Activated naive CD4-positive, alpha-beta T cell treated with Interleukin-2 at 50 U/mL for 16 hours (primary cell): ENCODE measurements around the gene SLC47A1.
A peak's percentile ranks its signal among the peaks of the same experiment; 100 is the strongest.
"Not testable (repeated sequence)": the region's sequence is repeated elsewhere in the genome, so short reads cannot be mapped to it uniquely, and the experiment has no call there.

Source experiments
- DNase-seq: peaks from one replicate; pipeline ENCODE4 v3.0.0-alpha.2; 2020

The SLC47A1 gene

DNA sequence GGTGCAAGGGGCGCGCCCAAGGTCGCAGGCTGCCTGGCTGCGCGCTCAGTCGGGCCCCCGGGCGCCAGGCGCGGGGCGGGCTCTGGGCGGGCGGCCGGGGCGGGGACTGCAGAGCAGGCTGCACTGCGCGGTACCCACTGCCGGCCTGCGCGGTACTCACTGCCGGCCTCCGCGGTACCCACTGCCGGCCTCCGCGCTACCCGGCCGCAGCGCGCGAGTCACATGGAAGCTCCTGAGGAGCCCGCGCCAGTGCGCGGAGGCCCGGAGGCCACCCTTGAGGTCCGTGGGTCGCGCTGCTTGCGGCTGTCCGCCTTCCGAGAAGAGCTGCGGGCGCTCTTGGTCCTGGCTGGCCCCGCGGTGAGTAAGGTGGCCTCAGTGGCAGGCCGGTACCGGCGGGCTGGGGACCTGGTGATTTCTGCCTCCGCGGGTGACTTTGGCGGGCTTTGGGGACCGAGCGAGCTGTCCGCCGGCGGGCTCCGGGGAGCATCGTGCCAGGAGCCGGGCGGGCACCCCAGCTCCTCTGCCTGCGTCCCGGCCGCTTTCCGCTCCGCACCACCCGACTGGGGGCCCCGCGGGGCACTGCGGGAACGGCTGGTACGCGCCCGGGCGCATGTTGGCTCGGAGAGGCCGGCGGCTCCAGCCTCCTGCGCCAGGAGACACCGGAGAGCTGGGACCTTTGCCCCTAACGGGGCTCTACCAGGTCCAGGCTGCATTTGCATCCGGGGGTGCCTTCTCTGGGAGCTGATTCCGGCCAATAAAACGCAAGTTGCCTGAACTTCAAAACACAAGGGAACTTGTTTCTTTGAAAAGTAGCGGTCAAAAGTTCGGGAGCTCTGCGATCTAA is at the start of gene SLC47A1:
SLC47A1 (plus strand) TSS at position 137 of the 844 bp plus-strand sequence; CDS start at position 223, 86 bp downstream.
- no peak for DNase-seq

DNA sequence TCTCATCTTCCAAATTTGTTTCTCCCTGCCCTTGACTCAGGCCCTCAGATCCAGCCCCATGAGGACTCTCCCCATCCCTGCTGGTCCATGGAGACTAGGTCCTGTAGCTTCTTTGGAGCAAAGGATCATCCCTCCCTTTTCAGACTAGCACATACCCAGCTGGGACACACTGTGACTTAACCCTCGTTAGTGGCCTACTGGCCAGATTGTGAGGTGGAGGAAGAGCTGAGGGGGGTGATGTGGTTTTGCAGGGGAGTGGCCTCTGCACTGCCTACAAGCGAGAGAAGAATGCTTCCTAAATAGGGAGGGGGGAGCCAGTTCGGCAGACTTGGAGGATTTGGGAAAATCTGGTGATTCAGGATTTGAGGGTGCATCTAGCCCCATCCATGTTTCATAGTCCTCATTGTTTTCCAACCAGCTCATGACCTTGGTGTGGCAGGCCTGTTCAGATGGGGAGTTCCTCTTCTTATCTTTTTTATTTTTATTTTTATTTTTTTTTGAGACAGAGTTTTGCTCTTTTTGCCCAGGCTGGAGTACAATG is 47.8 kb upstream of the SLC47A1 start:
- no peak for DNase-seq

- no peak for DNase-seq
Measured at GRCh38 chr17:19486351-19487023, 47.2 kb upstream of the SLC47A1 start.

- DNase-seq: no peak
Measured at GRCh38 chr17:19487024-19487600, 46.5 kb upstream of the SLC47A1 start.

DNA sequence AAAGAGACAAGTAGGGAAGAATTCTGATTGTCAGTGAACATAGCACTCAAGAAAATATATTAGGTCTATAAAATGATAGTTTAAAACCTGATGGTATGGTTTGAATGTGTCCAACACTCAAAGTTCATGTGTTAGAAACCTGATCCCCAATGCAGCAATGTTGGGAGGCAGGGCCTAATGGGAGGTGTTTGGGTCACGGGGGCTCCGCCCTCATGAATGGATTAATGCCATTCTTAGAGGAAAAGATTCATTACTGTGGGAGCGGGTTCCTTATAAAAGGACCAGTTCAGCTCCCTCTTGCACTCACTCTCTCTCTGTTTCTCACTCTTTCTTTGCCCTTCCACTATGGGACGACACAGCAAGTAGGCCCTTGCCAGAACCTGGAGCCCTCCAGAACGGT is 41.5 kb upstream of the SLC47A1 start:
- DNase-seq: no peak

DNA sequence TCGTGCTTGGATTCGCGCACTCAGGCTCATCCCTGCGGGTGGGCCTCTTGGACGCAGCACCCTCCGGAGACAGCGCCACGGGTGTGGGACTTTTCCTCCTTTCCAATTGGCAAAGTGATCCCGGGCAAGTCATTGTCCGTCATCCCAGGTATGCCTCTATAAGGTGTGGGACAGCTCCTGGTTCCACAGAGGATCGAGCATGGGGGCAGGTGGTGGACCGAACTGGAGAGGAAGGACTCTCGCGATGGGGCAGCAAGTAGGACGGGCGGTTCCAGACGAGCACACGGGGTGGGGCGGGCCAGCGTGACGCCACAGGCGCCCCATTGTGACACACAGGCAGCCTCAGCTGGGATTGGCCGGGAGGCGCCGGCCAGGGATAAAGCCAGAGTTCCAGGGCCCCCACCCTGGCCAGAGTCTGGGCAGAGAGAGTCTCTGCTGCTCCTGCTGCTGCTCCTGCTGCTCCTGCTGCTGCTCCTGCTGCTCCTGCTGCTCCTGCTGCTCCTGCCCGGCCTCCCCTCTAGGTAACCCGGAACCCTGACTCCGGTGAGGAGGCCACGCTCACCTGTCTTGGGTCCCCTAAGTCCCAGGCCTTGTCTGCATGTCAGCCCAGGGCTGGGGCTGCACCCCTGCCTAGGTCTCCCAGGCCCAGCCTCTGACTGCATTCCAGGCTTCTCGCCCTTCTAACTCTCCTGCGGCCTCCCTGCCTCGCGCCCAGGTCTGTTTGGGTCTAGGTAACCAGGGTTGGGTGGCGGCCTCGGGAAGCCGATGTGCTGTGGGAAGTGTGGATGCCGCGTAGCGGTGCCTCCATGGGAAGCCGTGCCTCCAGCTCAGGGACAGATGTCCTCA is 38.5 kb upstream of the SLC47A1 start:
- no peak for DNase-seq

DNA sequence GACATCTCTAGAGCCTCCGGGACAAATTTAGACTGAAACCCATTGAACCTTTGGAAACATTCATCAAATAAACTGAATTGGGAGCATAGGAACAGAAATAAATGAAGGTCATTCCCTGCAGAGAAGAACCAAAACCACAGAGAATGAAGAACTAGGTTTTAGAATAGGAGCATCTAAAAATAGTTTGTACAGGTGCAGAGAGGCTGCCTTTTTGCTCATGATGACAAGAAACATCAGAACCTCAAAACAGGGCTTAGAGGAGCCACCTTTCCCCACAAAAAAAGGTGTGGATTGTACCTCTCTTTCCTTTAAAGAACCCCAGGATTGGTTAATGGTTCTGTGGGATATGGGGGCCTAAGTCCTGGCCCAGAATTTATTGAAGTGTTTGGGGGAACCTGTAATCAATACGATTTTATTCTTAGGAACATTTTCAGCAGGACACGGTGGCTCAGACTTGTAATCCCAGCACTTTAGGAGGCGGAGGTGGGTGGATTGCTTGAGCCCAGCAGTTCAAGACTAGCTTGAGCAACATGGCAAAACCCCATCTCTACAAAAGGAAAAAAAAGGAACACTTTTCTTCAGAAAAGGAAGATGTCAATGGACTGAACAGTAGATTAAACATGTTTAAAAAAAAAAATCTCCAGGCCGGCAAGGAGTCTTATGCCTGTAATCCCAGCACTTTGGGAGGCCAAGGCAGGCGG is 37.7 kb upstream of the SLC47A1 start:
- DNase-seq: no peak

- no peak for DNase-seq
Measured at GRCh38 chr17:19497624-19498023, 36.0 kb upstream of the SLC47A1 start.

DNA sequence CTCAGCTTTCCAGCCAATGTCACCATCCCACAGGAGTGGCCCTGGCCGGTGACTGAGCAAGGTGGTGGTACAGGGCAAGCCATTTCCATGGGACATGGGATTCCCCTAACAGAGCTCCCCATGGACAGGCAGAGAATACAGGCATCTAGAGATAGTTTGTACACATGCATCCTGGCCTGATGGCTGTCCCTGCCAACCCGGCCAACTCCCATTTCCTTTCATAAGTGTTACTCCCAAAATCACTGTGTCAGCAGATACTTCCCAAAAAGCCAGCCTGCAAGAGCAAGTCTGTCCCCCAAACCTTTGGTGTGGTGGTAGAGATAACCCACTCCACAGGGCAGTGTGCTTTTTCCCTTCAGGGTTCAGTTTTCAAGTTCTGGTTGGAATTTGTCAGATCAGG is 32.4 kb upstream of the SLC47A1 start:
- no peak for DNase-seq

- peak; percentile 56 for DNase-seq
Measured at GRCh38 chr17:19502517-19502916, 31.1 kb upstream of the SLC47A1 start.

DNA sequence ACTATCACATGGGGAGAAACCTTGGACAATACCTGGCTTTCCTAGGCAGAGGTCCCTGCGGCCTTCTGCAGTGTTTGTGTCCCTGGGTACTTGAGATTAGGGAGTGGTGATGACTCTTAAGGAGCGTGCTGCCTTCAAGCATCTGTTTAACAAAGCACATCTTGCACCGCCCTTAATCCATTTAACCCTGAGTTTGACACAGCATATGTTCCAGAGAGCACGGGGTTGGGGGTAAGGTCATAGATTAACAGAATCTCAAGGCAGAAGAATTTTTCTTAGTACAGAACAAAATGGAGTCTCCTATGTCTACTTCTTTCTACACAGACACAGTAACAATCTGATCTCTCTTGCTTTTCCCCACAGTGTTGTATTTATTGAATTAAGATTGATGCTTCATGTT is 28.1 kb upstream of the SLC47A1 start:
- not testable (repeated sequence) for DNase-seq

GRCh38 chr17:19507775-19508576 is 25.7 kb upstream of the SLC47A1 start:
- peak; percentile 86 for DNase-seq

DNA sequence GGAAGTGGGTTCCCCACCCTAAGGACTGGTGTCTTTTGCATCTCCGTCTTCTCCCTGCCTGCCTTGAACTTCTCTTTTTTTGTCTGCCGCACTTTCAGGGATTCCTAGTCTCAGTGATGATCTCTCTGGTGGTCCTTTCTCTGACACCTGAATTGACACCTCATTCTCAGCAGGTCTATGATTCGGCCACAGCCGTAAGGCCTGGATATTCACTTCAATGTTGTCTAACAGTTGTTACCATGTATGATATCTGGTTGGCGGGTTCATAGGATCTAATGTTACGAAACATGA is 25.1 kb upstream of the SLC47A1 start:
- DNase-seq: no peak

DNA sequence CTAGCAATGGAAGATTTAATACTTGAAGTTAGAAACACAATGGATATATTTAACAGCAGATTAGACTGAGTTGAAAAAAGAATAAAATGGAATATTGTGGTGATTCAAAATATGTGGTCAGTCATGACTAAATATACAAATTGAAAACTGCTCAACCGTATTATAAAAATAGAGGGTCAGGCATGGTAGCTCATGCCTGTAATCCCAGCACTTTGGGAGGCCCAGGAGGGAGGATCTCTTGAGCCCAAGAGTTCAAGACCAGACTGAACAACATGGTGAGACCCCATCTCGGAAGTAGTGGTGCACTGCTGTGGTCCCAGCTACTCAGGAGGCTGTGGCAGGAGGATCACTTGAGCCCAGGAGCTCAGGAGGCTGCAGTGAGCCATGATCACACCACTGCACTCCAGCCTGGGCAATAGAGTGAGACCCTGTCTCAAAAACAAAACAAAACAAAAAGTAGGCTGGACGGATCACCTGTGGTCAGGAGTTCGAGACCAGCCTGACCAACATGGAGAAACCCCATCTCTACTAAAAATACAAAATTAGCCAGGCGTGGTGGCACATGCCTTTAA is 24.3 kb upstream of the SLC47A1 start:
- DNase-seq: not testable (repeated sequence)

DNA sequence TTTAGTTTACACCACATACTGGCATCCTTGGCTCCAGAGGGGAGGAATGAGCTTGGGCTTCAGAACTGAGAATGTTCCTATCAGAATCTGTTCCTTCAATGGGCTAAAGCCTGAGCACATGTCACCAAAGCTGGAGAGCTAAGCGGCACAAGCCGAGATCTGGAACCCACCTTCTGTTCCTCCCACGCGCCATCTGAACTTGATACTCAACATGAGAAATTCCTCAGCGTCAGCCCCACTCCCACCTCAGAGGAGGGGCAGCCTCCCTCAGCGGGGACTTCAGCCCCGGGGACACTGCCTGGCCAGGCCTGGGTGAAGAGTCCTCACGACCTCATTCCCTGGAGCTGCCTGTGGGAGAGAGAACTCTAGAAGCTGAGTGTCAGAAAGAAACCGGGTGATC is 22.8 kb upstream of the SLC47A1 start:
- DNase-seq: no peak

DNA sequence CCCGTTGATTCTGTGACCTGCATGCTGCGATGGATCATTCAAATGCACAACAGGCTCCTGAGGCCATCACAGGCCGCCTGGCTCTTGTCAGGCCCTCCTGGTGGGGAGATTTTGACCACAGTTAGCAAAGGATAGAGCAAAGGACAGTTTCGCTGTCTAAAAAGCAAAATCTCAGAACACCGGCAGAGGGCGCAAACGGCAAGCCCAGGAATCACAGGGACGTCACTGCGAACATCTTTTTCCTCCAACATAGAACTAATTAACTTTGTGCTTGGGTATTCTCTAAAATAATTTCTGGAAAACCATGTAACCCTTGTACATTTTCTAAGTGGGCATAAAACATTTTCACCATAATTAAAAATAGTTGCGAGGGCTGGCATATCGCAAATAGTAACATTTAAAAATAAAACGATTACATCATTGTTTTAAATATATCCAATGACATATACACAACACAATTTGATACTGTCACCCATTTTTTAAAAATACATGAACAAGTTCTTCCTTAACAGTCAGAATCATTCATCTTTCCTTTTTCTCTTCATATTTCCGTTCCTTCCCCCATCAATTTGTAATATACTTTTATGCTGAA is 19.7 kb upstream of the SLC47A1 start:
- peak; percentile 69 for DNase-seq

GRCh38 chr17:19517699-19518098 is 16.0 kb upstream of the SLC47A1 start:
- DNase-seq: no peak

DNA sequence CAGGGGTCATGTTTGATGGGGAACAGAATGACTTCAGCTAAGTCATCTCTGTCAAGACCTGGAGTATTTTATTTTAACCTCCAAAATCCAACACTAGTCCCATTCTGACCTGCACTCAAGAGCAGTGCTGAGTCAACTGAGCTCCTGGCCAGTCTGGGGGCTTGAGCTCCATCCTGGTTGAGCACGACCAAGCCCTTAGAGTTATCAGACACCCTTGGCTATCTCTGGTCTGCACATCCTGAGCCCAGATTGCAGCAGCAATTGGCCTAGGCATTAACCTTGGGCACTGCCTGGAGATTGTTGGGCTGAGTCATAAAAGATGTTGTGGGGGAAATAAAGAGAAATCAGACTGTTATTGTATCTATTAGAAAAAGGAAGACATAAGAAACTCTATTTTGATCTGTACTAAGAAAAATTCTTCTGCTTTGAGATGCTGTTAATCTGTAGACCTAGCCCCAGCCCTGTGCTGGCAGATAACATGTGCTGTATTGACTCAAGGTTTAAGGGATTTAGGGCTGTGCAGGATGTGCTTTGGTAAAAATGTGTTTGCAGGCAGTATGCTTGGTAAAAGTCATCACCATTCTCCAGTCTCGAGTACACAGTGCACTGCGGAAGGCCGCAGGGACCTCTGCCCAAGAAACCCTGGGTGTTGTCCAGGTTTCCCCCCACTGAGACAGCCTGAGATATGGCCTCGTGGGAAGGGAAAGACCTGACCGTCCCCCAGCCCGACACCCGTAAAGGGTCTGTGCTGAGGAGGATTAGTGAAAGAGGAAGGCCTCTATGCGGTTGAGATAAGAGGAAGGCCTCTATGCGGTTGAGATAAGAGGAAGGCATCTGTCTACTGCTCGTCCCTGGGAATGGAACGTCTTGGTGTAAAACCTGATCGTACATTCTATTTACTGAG is 14.0 kb upstream of the SLC47A1 start:
- not testable (repeated sequence) for DNase-seq

DNA sequence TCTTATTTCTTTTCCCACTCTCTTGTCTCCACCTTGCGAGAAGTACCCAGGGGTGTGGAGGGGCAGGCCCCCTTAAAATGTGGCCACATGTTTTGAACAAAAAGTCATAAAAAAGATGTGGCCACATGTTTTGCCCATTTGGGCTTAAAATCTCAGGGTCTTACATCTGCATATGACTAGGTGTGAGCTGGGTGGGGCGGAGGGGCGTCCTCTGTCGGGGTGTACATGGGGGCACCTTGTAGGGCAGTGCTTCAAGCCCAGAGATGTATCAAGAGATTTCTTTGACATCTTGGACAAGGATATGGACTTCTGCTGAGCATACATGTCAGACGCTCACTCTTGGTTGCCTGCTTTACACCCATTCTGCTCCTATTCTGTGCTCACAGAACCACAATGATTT is 13.0 kb upstream of the SLC47A1 start:
- no peak for DNase-seq

- DNase-seq: no peak
Measured at GRCh38 chr17:19523690-19524089, 10.0 kb upstream of the SLC47A1 start.
